DND-41 (cell line): ENCODE measurements around the gene PPIB.

Experiments used
- ATAC-seq: fragments of 200-7000 bp; cut with Tn5 transposase; 3 replicates; pipeline ENCODE4 v1.9.1; 2021; ENCODE audit warnings: low read depth; ENCODE audit not compliant: insufficient read depth
- DNase-seq: peaks from one replicate; pipeline ENCODE4 v3.0.0-alpha.2; 2020
- H2AFZ ChIP-seq: 2 replicates; pipeline ENCODE4 v1.6.0; 2012; ENCODE audit warnings: low read depth, low read length
- H3K27ac ChIP-seq: 2 replicates; pipeline ENCODE4 v1.5.1; 2012; ENCODE audit warnings: low read length, inconsistent platforms
- H3K27me3 ChIP-seq: fragments of 200-600 bp; sonication (generic); 2 replicates; pipeline ENCODE4 v1.6.0; 2012; ENCODE audit warnings: low read length, mild to moderate bottlenecking, inconsistent platforms; ENCODE audit not compliant: insufficient read depth, poor library complexity
- H3K36me3 ChIP-seq: 2 replicates; pipeline ENCODE4 v1.5.1; 2012; ENCODE audit warnings: low read length, inconsistent platforms; ENCODE audit not compliant: insufficient read depth
- H3K4me1 ChIP-seq: 2 replicates; pipeline ENCODE4 v1.5.1; 2012; ENCODE audit warnings: mild to moderate bottlenecking, low read length; ENCODE audit not compliant: insufficient read depth
- H3K4me2 ChIP-seq: 2 replicates; pipeline ENCODE4 v1.6.0; 2012; ENCODE audit warnings: mild to moderate bottlenecking, moderate library complexity, low read length, inconsistent platforms; ENCODE audit not compliant: insufficient read depth
- H3K4me3 ChIP-seq, 2 experiments: fragments of 200-600 bp in 1 of 2; shearing (Covaris generic) in 1 of 2; 2 replicates each; pipeline ENCODE4 v1.5.1; 2012 to 2016; ENCODE audit warnings: inconsistent platforms in 2 of 2, low read length in 2 of 2, mild to moderate bottlenecking in 2 of 2, low read depth in 1 of 2, moderate library complexity in 1 of 2
- H3K79me2 ChIP-seq: 2 replicates; pipeline ENCODE4 v1.6.0; 2012; ENCODE audit warnings: low read length, inconsistent platforms; ENCODE audit not compliant: insufficient read depth
- H3K9ac ChIP-seq: 2 replicates; pipeline ENCODE4 v1.6.0; 2012; ENCODE audit warnings: low read depth, mild to moderate bottlenecking, inconsistent platforms, low read length, moderate library complexity
- H3K9me3 ChIP-seq: 2 replicates; pipeline ENCODE4 v1.5.1; 2012; ENCODE audit warnings: low read length, moderate library complexity, mild to moderate bottlenecking, inconsistent platforms; ENCODE audit not compliant: insufficient read depth, severe bottlenecking
- H4K20me1 ChIP-seq: 2 replicates; pipeline ENCODE4 v1.6.0; 2012; ENCODE audit warnings: low read length; ENCODE audit not compliant: insufficient read depth
- EZH2 ChIP-seq: IDR thresholded peaks from 3 replicates; pipeline ENCODE4 v1.6.1; 2012; ENCODE audit warnings: borderline replicate concordance, low read depth, mild to moderate bottlenecking, moderate library complexity, low read length, inconsistent platforms; ENCODE audit not compliant: severe bottlenecking
- TF ChIP-seq, protein P1 (sequence below): IDR thresholded peaks from 2 replicates; pipeline ENCODE4 v1.5.1; 2012; ENCODE audit warnings: borderline replicate concordance, low read length, moderate library complexity, mild to moderate bottlenecking; ENCODE audit not compliant: poor library complexity, severe bottlenecking; ENCODE audit errors: extremely low read depth

PPIB gene

GRCh38 chr15:64164436-64164835, 1.6 kb upstream of the PPIB start:
- Histone ChIP-seq H3K27ac (no peak overlapping the region), H3K9me3 (no peaks in the 10 kb centered on the region), H4K20me1 (no peaks in the 10 kb centered on the region; the same call in 1 of the 2 replicates), H3K4me1 (peaks cover 39% of the 10 kb centered on the region), H3K27me3 (no peaks in the 10 kb centered on the region), H2AFZ (no peak overlapping the region), H3K36me3 (peaks cover 15% of the 10 kb centered on the region), H3K4me2 (peak overlapping the region; percentile 82), H3K9ac (peak overlapping the region; percentile 71; the same call in 1 of the 2 replicates), H3K4me3 (no peak overlapping the region), H3K79me2 (peaks cover 27% of the 10 kb centered on the region)
- no peak for ATAC-seq
- TF ChIP-seq EZH2 = no peak
- TF ChIP-seq, protein P1, sequence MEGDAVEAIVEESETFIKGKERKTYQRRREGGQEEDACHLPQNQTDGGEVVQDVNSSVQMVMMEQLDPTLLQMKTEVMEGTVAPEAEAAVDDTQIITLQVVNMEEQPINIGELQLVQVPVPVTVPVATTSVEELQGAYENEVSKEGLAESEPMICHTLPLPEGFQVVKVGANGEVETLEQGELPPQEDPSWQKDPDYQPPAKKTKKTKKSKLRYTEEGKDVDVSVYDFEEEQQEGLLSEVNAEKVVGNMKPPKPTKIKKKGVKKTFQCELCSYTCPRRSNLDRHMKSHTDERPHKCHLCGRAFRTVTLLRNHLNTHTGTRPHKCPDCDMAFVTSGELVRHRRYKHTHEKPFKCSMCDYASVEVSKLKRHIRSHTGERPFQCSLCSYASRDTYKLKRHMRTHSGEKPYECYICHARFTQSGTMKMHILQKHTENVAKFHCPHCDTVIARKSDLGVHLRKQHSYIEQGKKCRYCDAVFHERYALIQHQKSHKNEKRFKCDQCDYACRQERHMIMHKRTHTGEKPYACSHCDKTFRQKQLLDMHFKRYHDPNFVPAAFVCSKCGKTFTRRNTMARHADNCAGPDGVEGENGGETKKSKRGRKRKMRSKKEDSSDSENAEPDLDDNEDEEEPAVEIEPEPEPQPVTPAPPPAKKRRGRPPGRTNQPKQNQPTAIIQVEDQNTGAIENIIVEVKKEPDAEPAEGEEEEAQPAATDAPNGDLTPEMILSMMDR = no peak
- DNase-seq = no peak

- Histone ChIP-seq H2AFZ (peak overlapping the region; percentile 93), H3K27me3 (no peaks in the 10 kb centered on the region), H3K27ac (peak overlapping the region; percentile 92), H3K9ac (peak overlapping the region; percentile 71), H3K4me1 (peaks cover 43% of the 10 kb centered on the region), H3K4me2 (peak overlapping the region; percentile 82), H3K36me3 (peaks cover 20% of the 10 kb centered on the region), H3K79me2 (peaks cover 30% of the 10 kb centered on the region), H4K20me1 (peaks cover under 1% of the 10 kb centered on the region; the same call in 1 of the 2 replicates), H3K4me3 (peak overlapping the region; percentile 75 to 90), H3K9me3 (no peaks in the 10 kb centered on the region)
- no peak for DNase-seq
- ATAC-seq = peak; percentile 1; the same call in 1 of the 3 replicates
- TF ChIP-seq EZH2 = no peak
- TF ChIP-seq, protein P1 = no peak
Measured at GRCh38 chr15:64163659-64164362, 989 bp upstream of the PPIB start.

GRCh38 chr15:64162478-64162868, 349 bp downstream of the PPIB start:
- ATAC-seq = peak; percentile 4
- no peaks in the 10 kb centered on the region for H3K27me3 ChIP-seq
- H3K9me3 ChIP-seq = no peaks in the 10 kb centered on the region

More at GRCh38 chr15:64162478-64162868, 349 bp downstream of the PPIB start:
- Histone ChIP-seq H2AFZ (peak overlapping the region; percentile 62), H3K4me1 (peaks cover 48% of the 10 kb centered on the region), H3K9ac (peak overlapping the region; percentile 73), H3K36me3 (peaks cover 33% of the 10 kb centered on the region), H4K20me1 (peaks cover 6% of the 10 kb centered on the region; the same call in 1 of the 2 replicates), H3K79me2 (peaks cover 32% of the 10 kb centered on the region), H3K4me2 (peak overlapping the region; percentile 86), H3K4me3 (peak overlapping the region; percentile 72 to 82; a peak in 3 of 4 replicates), H3K27ac (peak overlapping the region; percentile 73)
- TF ChIP-seq, protein P1 = no peak
- no peak for TF ChIP-seq EZH2
- DNase-seq = no peak
